ENCODE results near the gene FBXL16. TPM values are rescaled to one million over a fixed set of nuclear protein-coding genes. Genes with fewer than 3 reads are reported as not detected.

The FBXL16 gene
- total and polyA plus RNA-seq, 2 experiments from 2014 or later: 0.29 to 0.54 TPM

DNA sequence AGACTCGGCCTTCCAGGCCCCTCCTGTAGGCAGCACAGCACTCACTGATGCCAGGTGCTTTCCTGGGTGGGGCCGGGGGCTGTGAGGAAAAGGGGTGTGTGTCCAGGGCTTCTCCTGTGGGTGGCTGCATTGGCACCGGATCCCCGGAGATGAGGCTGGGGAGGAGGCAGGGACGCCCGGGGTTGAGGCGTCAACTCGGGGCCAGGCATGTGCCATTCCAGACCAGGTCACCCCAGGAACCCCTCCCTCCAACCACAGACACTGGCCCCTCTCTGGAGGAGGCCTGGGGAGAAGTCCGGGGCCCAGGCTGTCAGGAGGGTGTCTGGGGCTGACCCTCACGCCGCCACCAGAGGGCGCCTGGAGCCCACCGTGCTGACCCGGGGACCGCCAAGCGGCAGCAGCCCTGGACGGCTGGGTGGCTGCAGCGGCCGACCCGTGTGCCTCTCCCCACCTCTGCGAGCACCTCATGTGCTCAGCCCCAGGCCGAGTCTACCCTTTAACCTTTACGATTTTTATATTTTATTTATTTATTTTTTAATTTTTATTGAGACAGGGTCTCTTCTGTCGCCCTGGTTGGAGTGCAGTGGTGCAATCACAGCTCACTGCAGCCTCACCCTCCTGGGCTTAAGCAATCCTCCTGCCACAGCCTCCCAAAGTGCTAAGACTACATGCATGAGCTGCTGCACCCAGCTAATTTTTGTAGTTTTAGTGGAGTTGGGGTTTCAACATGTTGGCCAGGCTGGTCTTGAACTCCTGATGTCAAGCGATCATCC lies 6.1 kb upstream of the FBXL16 start:
- DNase-seq: peak; percentile 80
- in situ Hi-C loops (cut with MboI): no loop called here

DNA sequence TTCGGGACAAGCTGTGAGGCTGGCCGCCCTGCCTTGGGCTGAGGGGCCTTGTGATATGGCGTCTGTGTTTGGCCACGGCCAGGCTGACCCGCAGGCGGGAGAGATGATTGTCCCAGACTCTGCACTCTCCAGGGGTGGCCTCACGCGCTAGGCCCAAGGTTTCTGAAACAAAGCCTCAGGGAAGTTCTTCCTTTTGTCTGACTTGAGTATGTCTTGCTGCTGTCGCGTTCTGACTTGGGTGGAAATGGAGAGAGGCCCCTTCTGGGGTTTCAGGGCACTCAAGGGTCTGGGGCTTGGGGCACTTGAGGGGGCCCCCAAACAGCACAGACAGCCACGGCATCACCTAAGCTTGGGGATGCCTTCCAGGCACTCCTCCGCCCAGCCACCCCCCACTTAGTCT lies 5.5 kb upstream of the FBXL16 start:
- 56 to 60% methylated on average over 11 to 12 of the region's 12 CpGs for WGBS, 2 experiments (ENCODE audit: low coverage in 1 of 2, low lambda C conversion rate in 2 of 2, missing lambda C conversion rate in 2 of 2)
- in situ Hi-C loops (cut with MboI): no loop called here

More for the DNA sequence above, 6.1 kb upstream of the FBXL16 start:
- H3K4me3 ChIP-seq: no peak overlapping the region
- H3K79me2 ChIP-seq (ENCODE audit: insufficient read depth): no peaks in the 10 kb centered on the region
- H4K20me1 ChIP-seq (ENCODE audit: insufficient read depth): no peaks in the 10 kb centered on the region
- TF ChIP-seq EZH2phosphoT487 (IDR thresholded peaks at IDR 0.05; ENCODE audit: insufficient read depth, low read depth) (no peak), EZH2 (IDR thresholded peaks at IDR 0.05; ENCODE audit: insufficient read depth, poor library complexity, severe bottlenecking) (no peak)
- H3K27me3 ChIP-seq (replicated peaks; ENCODE audit: insufficient read depth): peaks cover 17% of the 10 kb centered on the region; the same call in 1 of the 2 replicates
- H3F3A ChIP-seq (ENCODE audit: insufficient read depth): peaks cover 10% of the 10 kb centered on the region
- H3K9me3 ChIP-seq (ENCODE audit: low read depth): no peaks in the 10 kb centered on the region
- no peak overlapping the region for H2AFZ ChIP-seq
- H3K27ac ChIP-seq: no peak overlapping the region
- H3K36me3 ChIP-seq (ENCODE audit: low read depth): no peaks in the 10 kb centered on the region
- 7 to 8% methylated on average over 20 to 25 of the region's 25 CpGs for WGBS, 2 experiments (ENCODE audit: low coverage in 1 of 2, low lambda C conversion rate in 2 of 2, missing lambda C conversion rate in 2 of 2)
- no peaks in the 10 kb centered on the region for H3K9me2 ChIP-seq (ENCODE audit: insufficient read depth)
- peaks cover 11% of the 10 kb centered on the region; the same call in 1 of the 2 replicates for H3K4me1 ChIP-seq (ENCODE audit: insufficient read depth)
- no peak overlapping the region for H3K9ac ChIP-seq
- H3K4me2 ChIP-seq (ENCODE audit: unreplicated experiment): no peak overlapping the region

GRCh38 chr16:710500-711075 lies 5.0 kb upstream of the FBXL16 start:
- WGBS, 2 experiments (ENCODE audit: low coverage in 1 of 2, low lambda C conversion rate in 2 of 2, missing lambda C conversion rate in 2 of 2): 67 to 68% methylated on average over 21 of the region's 21 CpGs

More for the DNA sequence above, 5.5 kb upstream of the FBXL16 start:
- Histone ChIP-seq H3K9me3 (ENCODE audit: low read depth) (no peaks in the 10 kb centered on the region), H3K9me2 (ENCODE audit: insufficient read depth) (no peaks in the 10 kb centered on the region), H4K20me1 (ENCODE audit: insufficient read depth) (no peaks in the 10 kb centered on the region), H2AFZ (no peak overlapping the region), H3K79me2 (ENCODE audit: insufficient read depth) (no peaks in the 10 kb centered on the region), H3K36me3 (ENCODE audit: low read depth) (no peaks in the 10 kb centered on the region), H3K27ac (no peak overlapping the region), H3K4me1 (ENCODE audit: insufficient read depth) (peaks cover 11% of the 10 kb centered on the region; the same call in 1 of the 2 replicates), H3F3A (ENCODE audit: insufficient read depth) (peaks cover 10% of the 10 kb centered on the region), H3K27me3 (replicated peaks; ENCODE audit: insufficient read depth) (peaks cover 17% of the 10 kb centered on the region; the same call in 1 of the 2 replicates), H3K4me3 (no peak overlapping the region), H3K4me2 (ENCODE audit: unreplicated experiment) (no peak overlapping the region), H3K9ac (no peak overlapping the region)
- DNase-seq: no peak
- TF ChIP-seq EZH2 (IDR thresholded peaks at IDR 0.05; ENCODE audit: insufficient read depth, poor library complexity, severe bottlenecking) (no peak), EZH2phosphoT487 (IDR thresholded peaks at IDR 0.05; ENCODE audit: insufficient read depth, low read depth) (no peak)

DNA sequence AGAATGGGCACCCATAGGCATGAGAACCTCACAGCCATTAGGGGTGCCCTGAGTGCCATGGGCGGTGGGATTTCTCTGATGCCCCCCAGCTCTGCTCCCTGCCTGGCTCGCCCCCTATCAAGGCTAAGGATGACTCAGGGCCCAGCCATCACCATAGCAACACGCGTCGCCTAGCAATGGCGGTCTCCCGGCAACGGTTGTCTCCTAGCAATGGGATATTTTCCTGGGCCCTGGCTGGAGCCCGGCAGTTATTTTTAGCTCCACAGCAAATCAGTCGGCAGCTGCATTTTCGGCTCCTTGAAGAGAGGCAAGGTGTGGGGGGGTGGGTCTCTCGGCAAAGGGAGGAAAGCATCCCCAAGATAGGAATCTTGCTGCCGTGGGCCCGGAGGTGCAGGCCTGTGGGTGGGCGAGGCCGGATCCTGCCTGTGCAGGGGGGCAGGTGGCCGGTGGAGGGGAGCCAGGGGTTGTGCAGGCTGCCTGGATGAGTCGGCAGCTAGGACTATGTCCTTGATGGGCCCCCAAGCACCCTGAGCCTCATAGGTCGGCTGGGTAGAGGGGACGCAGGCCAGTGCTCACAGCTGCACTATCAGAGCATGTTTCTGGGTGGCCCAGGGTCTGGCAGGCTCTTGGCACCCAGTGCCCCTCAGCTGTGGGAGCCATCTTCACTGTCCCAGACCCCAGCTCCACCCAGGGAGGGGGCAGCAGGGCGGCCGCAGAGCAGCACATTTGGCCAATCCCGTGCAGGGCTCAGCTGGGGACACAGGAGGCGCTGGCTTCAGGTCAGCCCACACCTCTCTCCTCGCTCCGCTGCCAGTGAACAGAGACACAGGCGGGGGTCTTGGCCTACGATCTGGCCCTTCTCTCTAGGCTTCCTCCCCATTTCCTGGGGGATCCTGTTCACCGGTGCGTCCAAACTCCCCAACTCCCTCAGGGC lies 4.2 kb upstream of the FBXL16 start:
- peak overlapping the region; percentile 38; the same call in 1 of the 2 replicates for H3K9ac ChIP-seq
- 9 to 11% methylated on average over 30 of the region's 30 CpGs for WGBS, 2 experiments (ENCODE audit: low coverage in 1 of 2, low lambda C conversion rate in 2 of 2, missing lambda C conversion rate in 2 of 2)
- H3K27ac ChIP-seq: no peak overlapping the region
- H3K4me3 ChIP-seq: no peak overlapping the region
- H3K9me3 ChIP-seq (ENCODE audit: low read depth): no peaks in the 10 kb centered on the region
- TF ChIP-seq EZH2 (IDR thresholded peaks at IDR 0.05; ENCODE audit: insufficient read depth, poor library complexity, severe bottlenecking): no peak
- TF ChIP-seq EZH2phosphoT487 (IDR thresholded peaks at IDR 0.05; ENCODE audit: insufficient read depth, low read depth): no peak
- H2AFZ ChIP-seq: no peak overlapping the region
- peak; percentile 87 for DNase-seq
- no peaks in the 10 kb centered on the region for H3K36me3 ChIP-seq (ENCODE audit: low read depth)
- H3F3A ChIP-seq (ENCODE audit: insufficient read depth): peaks cover 10% of the 10 kb centered on the region
- in situ Hi-C loops (cut with MboI): no loop called here
- H3K4me2 ChIP-seq (ENCODE audit: unreplicated experiment): no peak overlapping the region
- peaks cover 19% of the 10 kb centered on the region; the same call in 1 of the 2 replicates for H3K27me3 ChIP-seq (replicated peaks; ENCODE audit: insufficient read depth)
- no peaks in the 10 kb centered on the region for H4K20me1 ChIP-seq (ENCODE audit: insufficient read depth)
- no peaks in the 10 kb centered on the region for H3K79me2 ChIP-seq (ENCODE audit: insufficient read depth)
- H3K4me1 ChIP-seq (ENCODE audit: insufficient read depth): peaks cover 11% of the 10 kb centered on the region; the same call in 1 of the 2 replicates
- H3K9me2 ChIP-seq (ENCODE audit: insufficient read depth): no peaks in the 10 kb centered on the region

More at GRCh38 chr16:710500-711075, 5.0 kb upstream of the FBXL16 start:
- Histone ChIP-seq H3K36me3 (ENCODE audit: low read depth) (no peaks in the 10 kb centered on the region), H4K20me1 (ENCODE audit: insufficient read depth) (no peaks in the 10 kb centered on the region), H3K4me2 (ENCODE audit: unreplicated experiment) (no peak overlapping the region), H2AFZ (no peak overlapping the region), H3F3A (ENCODE audit: insufficient read depth) (peaks cover 10% of the 10 kb centered on the region), H3K27me3 (replicated peaks; ENCODE audit: insufficient read depth) (peaks cover 17% of the 10 kb centered on the region; the same call in 1 of the 2 replicates), H3K9me3 (ENCODE audit: low read depth) (no peaks in the 10 kb centered on the region), H3K4me3 (no peak overlapping the region), H3K9me2 (ENCODE audit: insufficient read depth) (no peaks in the 10 kb centered on the region), H3K4me1 (ENCODE audit: insufficient read depth) (peaks cover 11% of the 10 kb centered on the region; the same call in 1 of the 2 replicates), H3K79me2 (ENCODE audit: insufficient read depth) (no peaks in the 10 kb centered on the region), H3K9ac (no peak overlapping the region), H3K27ac (no peak overlapping the region)
- in situ Hi-C loops (cut with MboI): no loop called here
- no peak for DNase-seq
- TF ChIP-seq EZH2 (IDR thresholded peaks at IDR 0.05; ENCODE audit: insufficient read depth, poor library complexity, severe bottlenecking) (no peak), EZH2phosphoT487 (IDR thresholded peaks at IDR 0.05; ENCODE audit: insufficient read depth, low read depth) (no peak)

All from GM23248 (cell line).